GM12872 (cell line): ENCODE data around the gene DYRK4.

Source experiments
- CTCF ChIP-seq: IDR thresholded peaks from 3 replicates; pipeline ENCODE4 v1.5.1; 2011; ENCODE audit warnings: low read depth, mild to moderate bottlenecking, low read length, moderate library complexity; ENCODE audit not compliant: insufficient read depth

DYRK4 gene

GRCh38 chr12:4555804-4556203 is 6.2 kb upstream of the DYRK4 start:
- no peak for TF ChIP-seq CTCF

GRCh38 chr12:4556735-4557530 is 5.1 kb upstream of the DYRK4 start:
- no peak for TF ChIP-seq CTCF

GRCh38 chr12:4557586-4557985 is 4.4 kb upstream of the DYRK4 start:
- TF ChIP-seq CTCF = no peak

- no peak for TF ChIP-seq CTCF
Observed at GRCh38 chr12:4558171-4558570, 3.8 kb upstream of the DYRK4 start.

- TF ChIP-seq CTCF = no peak
Observed at GRCh38 chr12:4563336-4563735, 1.3 kb downstream of the DYRK4 start.

GRCh38 chr12:4564818-4565217 is 2.8 kb downstream of the DYRK4 start:
- TF ChIP-seq CTCF = no peak

GRCh38 chr12:4566474-4566873 is 4.5 kb downstream of the DYRK4 start:
- TF ChIP-seq CTCF = no peak
